ENCODE results near the gene CNPY3. TPM values are rescaled to one million over a fixed set of nuclear protein-coding genes. Genes with fewer than 3 reads are reported as not detected.

Gene CNPY3
- total RNA-seq, 1 experiment from 2014 or later: 56.0 TPM

DNA sequence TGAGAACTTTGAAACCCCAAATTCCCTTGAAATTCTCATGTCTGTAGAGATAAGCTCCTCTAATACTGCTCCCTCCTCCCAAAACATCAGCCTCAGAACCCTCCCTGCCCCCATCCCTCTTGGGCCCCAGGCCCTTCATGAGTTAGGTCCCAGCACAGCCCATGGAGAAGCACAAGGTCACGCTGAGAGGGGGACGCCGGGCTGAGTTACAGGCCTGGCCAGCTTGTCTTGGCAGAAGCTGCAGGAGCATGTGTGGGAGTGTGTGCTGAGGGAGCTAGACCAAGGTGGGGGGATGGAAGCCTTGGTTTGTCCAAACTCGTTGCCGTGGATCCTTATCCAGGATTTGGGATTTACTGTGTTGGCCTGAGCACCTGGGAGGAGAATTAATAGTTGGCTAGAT lies 21.9 kb upstream of the CNPY3 start:
- no peak overlapping the region for H3K27ac ChIP-seq (ENCODE audit: insufficient read length, low read depth, low read length)
- H4K8ac ChIP-seq (replicated peaks; ENCODE audit: insufficient read length, low read depth, low read length): no peak overlapping the region
- no peaks in the 10 kb centered on the region for H3K79me2 ChIP-seq (ENCODE audit: insufficient read depth, low read length)
- H3K56ac ChIP-seq (ENCODE audit: insufficient read length, low read depth, low read length): no peak overlapping the region
- WGBS (ENCODE audit: extremely low coverage, insufficient read length, low lambda C conversion rate): no CpG with 5 or more reads among the region's 5 CpGs
- no peak overlapping the region for H3K4me2 ChIP-seq (ENCODE audit: insufficient read depth, insufficient read length, low read length)
- 0 out of 2 replicates have a peak, but pooled peaks cover 1% of the 10 kb centered on the region for H3K27me3 Mint-ChIP-seq (ENCODE audit: low read depth)
- no peaks in the 10 kb centered on the region for H3K36me3 Mint-ChIP-seq (ENCODE audit: insufficient read depth in 1 of 3, low read depth in 3 of 3)
- H2BK15ac ChIP-seq (ENCODE audit: low read depth, low read length): no peak overlapping the region
- no peak overlapping the region for H3T11ph ChIP-seq (ENCODE audit: low read length)
- H3K4me1 Mint-ChIP-seq: peaks cover 7 to 10% of the 10 kb centered on the region in 2 experiments; a peak in 3 of 4 replicates
- no peak overlapping the region for H4K91ac ChIP-seq (ENCODE audit: insufficient read length, low read depth, low read length)
- H3K9ac ChIP-seq (ENCODE audit: extremely low read depth, insufficient read length, low read length): no peak overlapping the region
- no peak for DNase-seq
- H3K79me1 ChIP-seq (ENCODE audit: insufficient read depth, low read depth, low read length, poor library complexity, severe bottlenecking): no peaks in the 10 kb centered on the region
- H3K18ac ChIP-seq (ENCODE audit: insufficient read length, low read depth, low read length): no peak overlapping the region
- H2AK5ac ChIP-seq (ENCODE audit: insufficient read length, low read length): no peak overlapping the region
- no peak overlapping the region for H4K5ac ChIP-seq (ENCODE audit: insufficient read length, low read depth, low read length)
- H4K20me1 ChIP-seq (ENCODE audit: control insufficient read depth, insufficient read depth, insufficient read length): no peaks in the 10 kb centered on the region
- H2BK5ac ChIP-seq (ENCODE audit: insufficient read length, low read length): no peak overlapping the region
- no peak overlapping the region for H2BK12ac ChIP-seq (ENCODE audit: insufficient read length, low read depth, low read length)
- no peak overlapping the region for H3K4ac ChIP-seq (ENCODE audit: low read depth, low read length)
- H3K9me3 ChIP-seq (ENCODE audit: control insufficient read depth, low read depth, low read length): no peaks in the 10 kb centered on the region
- no peaks in the 10 kb centered on the region for H3K23me2 ChIP-seq (ENCODE audit: insufficient read length, low read depth, low read length, poor library complexity, severe bottlenecking)
- H3K4me1 ChIP-seq (ENCODE audit: insufficient read depth, low read length): no peaks in the 10 kb centered on the region
- no peak overlapping the region for H3K23ac ChIP-seq (ENCODE audit: insufficient read length, low read depth, low read length)
- H3K9me3 Mint-ChIP-seq: no peaks in the 10 kb centered on the region; a peak in 1 of 5 replicates
- H3K4me3 Mint-ChIP-seq: no peak overlapping the region
- no peak overlapping the region for H3K27ac Mint-ChIP-seq
- no peak overlapping the region for H2BK20ac ChIP-seq (ENCODE audit: low read depth, low read length, poor library complexity, severe bottlenecking)
- no peaks in the 10 kb centered on the region for H3K27me3 ChIP-seq (ENCODE audit: insufficient read depth, low read length)
- TF ChIP-seq, protein P1, sequence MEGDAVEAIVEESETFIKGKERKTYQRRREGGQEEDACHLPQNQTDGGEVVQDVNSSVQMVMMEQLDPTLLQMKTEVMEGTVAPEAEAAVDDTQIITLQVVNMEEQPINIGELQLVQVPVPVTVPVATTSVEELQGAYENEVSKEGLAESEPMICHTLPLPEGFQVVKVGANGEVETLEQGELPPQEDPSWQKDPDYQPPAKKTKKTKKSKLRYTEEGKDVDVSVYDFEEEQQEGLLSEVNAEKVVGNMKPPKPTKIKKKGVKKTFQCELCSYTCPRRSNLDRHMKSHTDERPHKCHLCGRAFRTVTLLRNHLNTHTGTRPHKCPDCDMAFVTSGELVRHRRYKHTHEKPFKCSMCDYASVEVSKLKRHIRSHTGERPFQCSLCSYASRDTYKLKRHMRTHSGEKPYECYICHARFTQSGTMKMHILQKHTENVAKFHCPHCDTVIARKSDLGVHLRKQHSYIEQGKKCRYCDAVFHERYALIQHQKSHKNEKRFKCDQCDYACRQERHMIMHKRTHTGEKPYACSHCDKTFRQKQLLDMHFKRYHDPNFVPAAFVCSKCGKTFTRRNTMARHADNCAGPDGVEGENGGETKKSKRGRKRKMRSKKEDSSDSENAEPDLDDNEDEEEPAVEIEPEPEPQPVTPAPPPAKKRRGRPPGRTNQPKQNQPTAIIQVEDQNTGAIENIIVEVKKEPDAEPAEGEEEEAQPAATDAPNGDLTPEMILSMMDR (conservative IDR thresholded peaks at IDR 0.05): no peak
- no peak overlapping the region for H2AFZ ChIP-seq (ENCODE audit: low read length)
- no peak overlapping the region for H2BK120ac ChIP-seq (ENCODE audit: low read depth, low read length, poor library complexity, severe bottlenecking)
- H3K14ac ChIP-seq (ENCODE audit: insufficient read depth, low read length): no peak overlapping the region; the same call in 1 of the 2 replicates

All from H9 (cell line).